Neuronal stem cell (in vitro differentiated cells): ENCODE results near the gene GPS1. TPM values are rescaled to one million over a fixed set of nuclear protein-coding genes. Genes with fewer than 3 reads are reported as not detected.

Experiments used
- DNase-seq: peaks from one replicate; pipeline ENCODE4 v3.0.0-alpha.2; 2013; ENCODE audit warnings: low spot score
- H2AFZ ChIP-seq: one replicate; pipeline ENCODE4 v1.6.1; 2013; ENCODE audit warnings: mild to moderate bottlenecking, low read length, inconsistent platforms
- H2AK5ac ChIP-seq: 2 replicates; pipeline ENCODE4 v1.6.1; 2013; ENCODE audit warnings: low read depth, mild to moderate bottlenecking, inconsistent platforms, low read length, moderate library complexity, mixed read lengths
- H2BK120ac ChIP-seq: 2 replicates; pipeline ENCODE4 v1.6.1; 2013; ENCODE audit warnings: low read depth, mild to moderate bottlenecking, inconsistent platforms, low read length, moderate library complexity, mixed read lengths
- H2BK12ac ChIP-seq: one replicate; pipeline ENCODE4 v1.6.1; 2013; ENCODE audit warnings: low read length, inconsistent platforms
- H2BK15ac ChIP-seq: 2 replicates; pipeline ENCODE4 v1.6.1; 2013; ENCODE audit warnings: mild to moderate bottlenecking, low read length, inconsistent platforms, mixed read lengths
- H2BK5ac ChIP-seq: one replicate; pipeline ENCODE4 v1.6.1; 2013; ENCODE audit warnings: inconsistent platforms, mild to moderate bottlenecking, low read length, moderate library complexity
- H3K14ac ChIP-seq: one replicate; pipeline ENCODE4 v1.6.1; 2013; ENCODE audit warnings: low read length, inconsistent platforms
- H3K18ac ChIP-seq: 2 replicates; pipeline ENCODE4 v1.6.1; 2013; ENCODE audit warnings: low read length, inconsistent platforms
- H3K23ac ChIP-seq: 2 replicates; pipeline ENCODE4 v1.6.1; 2013; ENCODE audit warnings: low read depth, mild to moderate bottlenecking, mixed read lengths, low read length, inconsistent platforms; ENCODE audit not compliant: poor library complexity
- H3K27ac ChIP-seq: replicated peaks from 3 replicates; pipeline ENCODE4 v1.5.1; 2013; ENCODE audit warnings: low read length, inconsistent platforms
- H3K27me3 ChIP-seq, 3 experiments: 2 replicates each; pipeline ENCODE4 v1.6.1; 2013; ENCODE audit warnings: low read length in 3 of 3, mild to moderate bottlenecking in 2 of 3, inconsistent platforms in 1 of 3, low read depth in 1 of 3, mixed read lengths in 1 of 3, moderate library complexity in 1 of 3; ENCODE audit not compliant: control insufficient read depth in 3 of 3, insufficient read depth in 3 of 3
- H3K36me3 ChIP-seq, 2 donors: replicated peaks in 1 of 2; 2 replicates each; pipeline ENCODE4 v1.6.1; 2013; ENCODE audit warnings: low read length in 2 of 2; ENCODE audit not compliant: control insufficient read depth in 2 of 2, insufficient read depth in 2 of 2
- H3K4ac ChIP-seq: 2 replicates; pipeline ENCODE4 v1.6.1; 2013; ENCODE audit warnings: inconsistent platforms, mild to moderate bottlenecking, low read length, moderate library complexity
- H3K4me1 ChIP-seq, 2 donors: 1 replicate in 1 of 2; 2 replicates in 1 of 2; pipeline ENCODE4 v1.6.1; 2013; ENCODE audit warnings: low read length in 2 of 2, low read depth in 1 of 2; ENCODE audit not compliant: control insufficient read depth in 2 of 2, insufficient read depth in 1 of 2
- H3K4me2 ChIP-seq: one replicate; pipeline ENCODE4 v1.6.1; 2013; ENCODE audit warnings: mild to moderate bottlenecking, low read length, inconsistent platforms; ENCODE audit not compliant: insufficient read depth, poor library complexity, severe bottlenecking
- H3K4me3 ChIP-seq, 2 donors: 2 replicates each; pipeline ENCODE4 v1.5.1; 2013; ENCODE audit warnings: low read length in 2 of 2, mild to moderate bottlenecking in 2 of 2, inconsistent platforms in 1 of 2, moderate library complexity in 1 of 2
- H3K79me1 ChIP-seq: one replicate; pipeline ENCODE4 v1.6.1; 2013; ENCODE audit warnings: low read depth, mild to moderate bottlenecking, inconsistent platforms, low read length, moderate library complexity
- H3K9ac ChIP-seq: one replicate; pipeline ENCODE4 v1.6.1; 2013; ENCODE audit warnings: mild to moderate bottlenecking, low read depth, low read length, inconsistent platforms; ENCODE audit not compliant: poor library complexity
- H3K9me3 ChIP-seq, 2 donors: replicated peaks in 1 of 2; 2 replicates each; pipeline versions ENCODE3 to v1.6.1; 2013; ENCODE audit warnings: low read length in 2 of 2, mild to moderate bottlenecking in 2 of 2, inconsistent platforms in 1 of 2, low read depth in 1 of 2, mixed read lengths in 1 of 2, moderate library complexity in 1 of 2; ENCODE audit not compliant: control insufficient read depth in 2 of 2, insufficient read depth in 1 of 2
- H4K8ac ChIP-seq: one replicate; pipeline ENCODE4 v1.6.1; 2013; ENCODE audit warnings: low read depth, mild to moderate bottlenecking, inconsistent platforms, low read length, moderate library complexity
- H4K91ac ChIP-seq: one replicate; pipeline ENCODE4 v1.6.1; 2013; ENCODE audit warnings: low read length, low read depth, mild to moderate bottlenecking, inconsistent platforms; ENCODE audit not compliant: poor library complexity
- WGBS, 2 donors: extraction: QIAGEN DNeasy Blood & Tissue Kit; methylation state at CpG; one replicate each; pipeline ENCODE4 v1.1.7; 2013; ENCODE audit warnings: missing lambda C conversion rate in 2 of 2, mixed read lengths in 1 of 2; ENCODE audit not compliant: insufficient read length in 2 of 2, insufficient replicate concordance in 1 of 2; ENCODE audit errors: extremely low coverage in 2 of 2; 5-methylcytosine and 5-hydroxymethylcytosine counted together
- polyA plus RNA-seq, 2 experiments: library from polyadenylated mRNA; stranded (reverse); fragments of 200-250 nt; gene quantifications; one replicate each; pipeline ENCODE4 v1.2.3, GENCODE V29; 2013

GPS1 gene
- 67.9 TPM for polyA plus RNA-seq (2013, experiment 1 of 2)
- polyA plus RNA-seq (2013, experiment 2 of 2): 66.6 TPM

DNA sequence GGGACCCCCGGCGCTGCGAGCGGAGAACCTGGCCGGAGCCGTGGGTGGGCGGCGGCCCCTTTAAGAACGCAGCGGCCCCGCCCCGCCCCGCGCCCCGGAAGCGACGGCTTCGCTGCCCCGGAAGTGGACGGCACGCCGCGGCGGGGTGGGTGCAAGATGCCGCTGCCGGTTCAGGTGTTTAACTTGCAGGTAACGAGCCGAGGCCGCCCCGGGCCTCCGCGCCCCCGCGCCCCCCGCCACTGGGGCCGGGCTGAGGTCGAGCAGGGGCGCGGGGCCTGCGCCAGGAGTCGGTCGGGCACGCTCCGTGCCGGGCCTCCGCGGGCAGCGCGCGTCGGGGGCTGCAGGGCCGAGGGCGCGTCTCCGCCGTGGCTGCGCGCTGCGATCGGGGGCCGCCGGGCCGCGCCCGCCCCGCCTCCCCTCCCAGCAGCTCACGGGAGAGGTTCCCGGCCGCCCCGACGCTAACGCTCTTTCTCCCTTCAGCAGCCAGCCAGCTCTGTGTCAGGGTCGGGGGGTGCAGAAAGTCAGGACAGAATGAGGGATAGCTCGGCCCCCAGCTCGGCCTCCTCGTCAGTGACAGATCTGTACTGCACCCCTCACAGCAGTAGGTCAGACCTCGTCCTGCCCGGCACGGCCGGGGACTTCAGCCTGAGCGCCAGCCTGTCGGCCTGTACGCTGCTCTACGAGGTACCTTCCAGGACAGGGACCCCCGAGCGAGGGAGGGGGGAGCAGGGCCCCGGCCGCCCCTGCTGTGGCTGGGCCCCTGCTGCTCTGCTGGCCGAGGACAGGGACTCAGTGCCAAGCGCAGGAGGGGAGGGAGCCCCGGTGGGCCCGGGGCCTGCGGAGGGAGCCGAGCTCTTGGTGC, at the start of gene GPS1, which contains the start of gene RFNG:
Gene GPS1, plus strand, starts transcription at position 123 of the 862 bp plus-strand sequence. Its CDS starts 34 bp downstream, at position 157.
Gene RFNG, minus strand, starts transcription at position 36 of the 862 bp plus-strand sequence. CDS start 45 bp downstream, outside the sequence.
- H2BK5ac ChIP-seq: peak within 1 kb of the TSS; percentile 75
- H2AK5ac ChIP-seq: peak within 1 kb of the TSS; percentile 81
- peak within 1 kb of the TSS; percentile 90 for H2AFZ ChIP-seq
- no peaks in the 10 kb centered on the region for H3K9me3 ChIP-seq
- H3K14ac ChIP-seq: peak within 1 kb of the TSS; percentile 89
- H3K27ac ChIP-seq: no peak within 1 kb of the TSS
- H3K4me3 ChIP-seq: peak within 1 kb of the TSS; percentile 98 to 99
- peaks cover 23% of the 10 kb centered on the region for H3K79me1 ChIP-seq
- H2BK15ac ChIP-seq: peak within 1 kb of the TSS; percentile 96
- peaks cover 7% of the 10 kb centered on the region in 2 donors for H3K4me1 ChIP-seq
- peak within 1 kb of the TSS; percentile 89 for H3K18ac ChIP-seq
- H2BK12ac ChIP-seq: peak within 1 kb of the TSS; percentile 100
- H3K4me2 ChIP-seq: peak within 1 kb of the TSS; percentile 98
- peak within 1 kb of the TSS; percentile 89 for H3K23ac ChIP-seq
- H2BK120ac ChIP-seq: no peak within 1 kb of the TSS
- peak within 1 kb of the TSS; percentile 94 for H3K9ac ChIP-seq
- no peaks in the 10 kb centered on the region for H3K27me3 ChIP-seq
- H3K4ac ChIP-seq: peak within 1 kb of the TSS; percentile 76
- peaks cover 58 to 68% of the 10 kb centered on the region in 2 donors for H3K36me3 ChIP-seq
- peak within 1 kb of the TSS; percentile 96 for H4K8ac ChIP-seq
- no peak for DNase-seq
- WGBS, 2 donors: no CpG with 5 or more reads among the region's 94 CpGs
- H4K91ac ChIP-seq: no peak within 1 kb of the TSS

DNA sequence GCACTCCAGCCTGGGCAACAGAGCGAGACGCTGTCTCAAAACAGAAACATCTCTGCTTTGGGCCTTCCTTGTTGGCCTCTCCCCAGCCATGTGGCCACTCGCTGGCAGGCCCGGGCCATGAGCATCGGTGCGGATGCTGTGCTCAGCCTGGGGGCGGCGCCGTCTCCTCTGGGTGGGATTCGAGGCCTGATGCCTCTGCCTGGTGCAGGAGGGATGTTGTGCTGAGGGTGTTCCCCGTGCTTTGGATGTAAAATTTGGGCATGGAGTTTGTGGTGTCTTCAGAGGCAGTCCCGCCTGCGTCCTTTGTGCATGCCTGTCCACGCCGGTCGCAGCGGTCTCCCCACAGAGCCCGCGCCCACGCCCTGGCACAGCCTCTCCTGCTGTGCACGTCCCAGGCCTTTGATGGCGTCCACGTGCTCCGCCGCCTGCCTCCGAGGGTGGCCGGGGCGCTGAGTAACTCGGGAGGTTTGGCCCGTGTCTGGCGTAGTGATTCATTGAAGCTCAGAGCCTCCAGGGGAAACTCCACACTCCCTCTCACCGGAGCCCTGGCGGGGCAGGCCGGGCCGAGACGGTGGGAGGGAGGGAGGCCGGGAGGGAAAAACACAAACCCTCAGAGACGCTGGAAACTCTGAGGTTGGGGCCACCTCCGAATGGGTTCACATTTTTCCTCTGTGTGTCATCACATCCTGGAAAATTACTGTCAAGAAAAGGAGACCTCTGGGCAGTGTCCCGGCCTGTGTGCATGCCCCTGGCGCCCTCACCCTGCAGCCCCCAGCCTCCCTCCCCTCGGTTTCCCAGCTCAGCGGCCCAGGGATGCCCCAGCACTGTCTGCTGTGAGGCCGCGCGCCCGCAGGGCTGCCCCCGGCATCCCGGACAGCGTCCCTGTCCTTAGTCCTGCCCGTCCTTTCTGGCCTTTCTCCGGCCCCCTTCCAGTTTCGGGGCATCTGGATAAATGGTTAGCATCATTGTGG, 48.0 kb upstream of the GPS1 start:
- no peak overlapping the region for H2BK12ac ChIP-seq
- H4K91ac ChIP-seq: no peak overlapping the region
- H3K4me2 ChIP-seq: no peak overlapping the region
- H3K9ac ChIP-seq: peak overlapping the region; percentile 73
- no peak overlapping the region for H3K4me3 ChIP-seq
- peak overlapping the region; percentile 35 for H3K27ac ChIP-seq
- H3K4ac ChIP-seq: no peak overlapping the region
- H2BK15ac ChIP-seq: no peak overlapping the region
- H3K27me3 ChIP-seq: no peaks in the 10 kb centered on the region
- peaks cover 14% of the 10 kb centered on the region for H3K79me1 ChIP-seq
- H3K18ac ChIP-seq: peak overlapping the region; percentile 60
- no peak overlapping the region for H4K8ac ChIP-seq
- H3K4me1 ChIP-seq: peaks cover 5 to 13% of the 10 kb centered on the region in 2 donors
- H3K23ac ChIP-seq: peak overlapping the region; percentile 49
- H2AFZ ChIP-seq: peak overlapping the region; percentile 70
- H2BK120ac ChIP-seq: no peak overlapping the region
- no peak overlapping the region for H3K14ac ChIP-seq
- WGBS, 2 donors: no CpG with 5 or more reads among the region's 53 CpGs
- H3K9me3 ChIP-seq: no peaks in the 10 kb centered on the region
- no peak for DNase-seq
- no peaks in the 10 kb centered on the region for H3K36me3 ChIP-seq
- H2BK5ac ChIP-seq: no peak overlapping the region
- no peak overlapping the region for H2AK5ac ChIP-seq

DNA sequence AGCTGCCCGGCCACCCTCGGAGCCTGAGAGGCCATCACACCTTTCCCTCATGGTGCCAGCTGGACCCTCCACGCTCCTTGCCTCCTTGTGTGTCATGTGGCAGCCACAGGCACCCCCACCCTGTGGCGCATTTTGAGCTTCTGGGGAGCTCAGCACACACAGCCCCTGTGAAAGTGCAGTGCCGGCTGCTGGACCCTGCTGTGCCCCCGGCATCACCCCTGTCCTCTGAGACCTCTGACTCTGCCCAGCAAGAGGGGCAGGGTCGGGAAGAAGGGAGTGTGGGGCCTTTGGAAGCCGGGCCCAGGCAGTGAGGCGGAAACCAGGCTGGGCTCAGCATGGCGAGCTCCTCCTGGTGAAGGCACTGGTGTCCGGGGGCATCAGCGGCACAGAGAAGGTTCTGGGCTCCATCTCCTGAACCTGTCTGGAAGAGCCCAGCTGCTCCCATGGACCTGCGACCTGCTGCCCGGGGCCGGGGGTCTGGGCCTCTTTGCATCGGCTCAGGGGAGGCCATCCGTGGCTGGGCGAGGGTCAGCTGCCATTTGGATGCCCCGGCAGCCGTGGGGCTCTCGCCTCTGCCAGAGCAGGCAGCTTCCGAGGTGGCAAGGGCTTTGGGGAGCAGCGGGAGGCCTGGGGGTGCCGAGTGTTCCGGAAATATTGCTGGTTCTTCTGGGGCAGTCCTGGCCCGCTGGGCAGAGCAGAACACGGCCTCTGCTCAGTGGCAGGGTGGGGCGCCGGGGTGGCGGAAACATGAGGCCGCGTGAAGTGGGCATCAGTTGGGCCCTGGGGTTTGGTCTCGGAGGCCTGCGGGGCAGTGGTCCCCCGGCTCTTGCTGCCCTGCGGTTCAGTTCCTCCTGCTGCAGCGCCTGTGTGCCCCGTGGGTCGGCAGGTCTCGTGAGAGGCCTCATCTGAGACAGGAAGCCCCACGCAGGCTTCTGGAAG, 46.9 kb upstream of the GPS1 start:
- Histone ChIP-seq H2BK120ac (no peak overlapping the region), H3K9ac (peak overlapping the region; percentile 21), H2BK5ac (peak overlapping the region; percentile 13), H2AK5ac (no peak overlapping the region), H2BK15ac (no peak overlapping the region), H3K23ac (no peak overlapping the region), H3K4me3 (no peak overlapping the region), H2AFZ (no peak overlapping the region), H2BK12ac (no peak overlapping the region), H3K18ac (no peak overlapping the region), H3K36me3 (no peaks in the 10 kb centered on the region), H4K8ac (no peak overlapping the region), H3K14ac (peak overlapping the region; percentile 38), H3K79me1 (peaks cover 14% of the 10 kb centered on the region), H3K4ac (no peak overlapping the region), H3K9me3 (no peaks in the 10 kb centered on the region), H3K27me3 (no peaks in the 10 kb centered on the region), H3K27ac (no peak overlapping the region), H3K4me2 (no peak overlapping the region), H4K91ac (no peak overlapping the region), H3K4me1 (peaks cover 5 to 13% of the 10 kb centered on the region in 2 donors)
- WGBS, 2 donors: no CpG with 5 or more reads among the region's 41 CpGs
- no peak for DNase-seq
